GM23338 (cell line): ENCODE results near the gene TOLLIP. TPM values are rescaled to one million over a fixed set of nuclear protein-coding genes. Genes with fewer than 3 reads are reported as not detected.

Source experiments
- ATAC-seq: fragments of 200-7000 bp; cut with Tn5 transposase; 3 replicates; pipeline ENCODE4 v1.9.1; 2020
- DNase-seq: peaks from one replicate; pipeline ENCODE4 v3.0.0-alpha.2; 2015; ENCODE audit warnings: low spot score
- H2AFZ ChIP-seq: fragments of 200-600 bp; sonication (generic); 2 replicates; pipeline ENCODE4 v1.8.0; 2016; ENCODE audit warnings: antibody characterized with exemption, mild to moderate bottlenecking, moderate library complexity
- H3F3A ChIP-seq: fragments of 200-600 bp; sonication (generic); replicated peaks from 2 replicates; pipeline ENCODE4 v1.8.0; 2017; ENCODE audit warnings: antibody characterized with exemption, mixed run types, low read depth
- H3K27ac ChIP-seq: fragments of 200-600 bp; sonication (generic); 2 replicates; pipeline ENCODE4 v1.6.1; 2016; ENCODE audit warnings: low read depth
- H3K27me3 ChIP-seq: fragments of 200-600 bp; sonication (generic); 2 replicates; pipeline ENCODE4 v1.8.0; 2016; ENCODE audit warnings: mild to moderate bottlenecking, mixed run types, moderate library complexity; ENCODE audit not compliant: insufficient read depth
- H3K36me3 ChIP-seq: fragments of 200-600 bp; sonication (generic); 2 replicates; pipeline ENCODE4 v1.8.0; 2016; ENCODE audit warnings: mild to moderate bottlenecking; ENCODE audit not compliant: insufficient read depth
- H3K4me1 ChIP-seq: fragments of 200-600 bp; sonication (generic); 2 replicates; pipeline ENCODE4 v1.8.0; 2016; ENCODE audit warnings: mild to moderate bottlenecking, moderate library complexity; ENCODE audit not compliant: insufficient read depth
- H3K4me2 ChIP-seq: fragments of 200-600 bp; sonication (generic); 2 replicates; pipeline ENCODE4 v1.7.1; 2017; ENCODE audit warnings: mixed run types
- H3K4me3 ChIP-seq: fragments of 200-600 bp; sonication (generic); 2 replicates; pipeline ENCODE4 v1.6.1; 2016; ENCODE audit warnings: mixed run types
- H3K79me2 ChIP-seq: fragments of 200-600 bp; sonication (generic); replicated peaks from 2 replicates; pipeline ENCODE4 v1.8.0; 2017; ENCODE audit warnings: mild to moderate bottlenecking; ENCODE audit not compliant: insufficient read depth
- H3K9me2 ChIP-seq: fragments of 200-600 bp; sonication (generic); 2 replicates; pipeline ENCODE4 v1.8.0; 2017; ENCODE audit not compliant: insufficient read depth
- H4K20me1 ChIP-seq: fragments of 200-600 bp; sonication (generic); replicated peaks from 2 replicates; pipeline ENCODE4 v1.8.0; 2017; ENCODE audit warnings: mild to moderate bottlenecking; ENCODE audit not compliant: insufficient read depth
- H3K27ac Mint-ChIP-seq: 2 replicates; pipeline ENCODE4 v1.8.0; 2020; ENCODE audit warnings: inconsistent platforms, mild to moderate bottlenecking, moderate library complexity, mixed read lengths
- H3K27me3 Mint-ChIP-seq: 3 replicates; pipeline ENCODE4 v1.8.0; 2022; ENCODE audit warnings: low read depth, mild to moderate bottlenecking, moderate library complexity, mixed read lengths, inconsistent platforms; ENCODE audit not compliant: insufficient read depth, poor library complexity
- H3K36me3 Mint-ChIP-seq: 3 replicates; pipeline ENCODE4 v1.8.0; 2021; ENCODE audit warnings: low read depth, mild to moderate bottlenecking, inconsistent platforms, moderate library complexity, mixed read lengths
- H3K4me1 Mint-ChIP-seq: 3 replicates; pipeline ENCODE4 v1.8.0; 2020; ENCODE audit warnings: mild to moderate bottlenecking, inconsistent platforms, mixed read lengths
- H3K4me3 Mint-ChIP-seq: 3 replicates; pipeline ENCODE4 v1.8.0; 2021; ENCODE audit warnings: moderate library complexity, mild to moderate bottlenecking, inconsistent platforms, mixed read lengths
- H3K9me3 Mint-ChIP-seq: 3 replicates; pipeline ENCODE4 v1.8.0; 2020; ENCODE audit warnings: moderate library complexity, mild to moderate bottlenecking, inconsistent platforms, mixed read lengths
- CREB1 ChIP-seq: fragments of 250-450 bp; sonication (Bioruptor Pico); IDR thresholded peaks from 2 replicates; pipeline ENCODE4 v1.5.0; 2020; ENCODE audit warnings: low read depth, mild to moderate bottlenecking, moderate library complexity
- EZH2 ChIP-seq: fragments of 200-600 bp; sonication (generic); IDR thresholded peaks from one replicate; pipeline ENCODE4 v1.8.0; 2017; ENCODE audit warnings: antibody characterized with exemption, mild to moderate bottlenecking, low read depth; ENCODE audit not compliant: unreplicated experiment
- POLR2AphosphoS5 ChIP-seq: IDR thresholded peaks from 2 replicates; pipeline ENCODE4 v1.6.1; 2016; ENCODE audit warnings: antibody characterized with exemption, low read depth
- ZNF114 ChIP-seq: fragments of 250-450 bp; sonication (Bioruptor Pico); IDR thresholded peaks from 2 replicates; pipeline ENCODE4 v1.5.0; 2020; ENCODE audit warnings: mild to moderate bottlenecking, moderate library complexity
- ZNF331 ChIP-seq: fragments of 250-450 bp; sonication (Bioruptor Pico); IDR thresholded peaks from 2 replicates; pipeline ENCODE4 v1.5.0; 2020; ENCODE audit warnings: low read depth, mild to moderate bottlenecking, moderate library complexity
- polyA plus RNA-seq: library from polyadenylated mRNA; unstranded; fragments of >200 nt; fragmentation: Nextera tagmentation; extraction: Ambion mirVana; gene quantifications from 2 replicates; pipeline ENCODE4 v1.2.1, GENCODE V29; 2016
- total RNA-seq: library from RNA; depleted of rRNA; stranded (reverse); fragments of >200 nt; shearing (Covaris generic); gene quantifications from 2 replicates; pipeline ENCODE4 v1.2.3, GENCODE V29; 2014
- TF ChIP-seq, protein P1 (sequence below): IDR thresholded peaks from one replicate; pipeline ENCODE4 v1.6.1; 2018; ENCODE audit warnings: antibody characterized with exemption; ENCODE audit not compliant: unreplicated experiment
- TF ChIP-seq, protein P2 (sequence below), 2 experiments: fragments of 200-600 bp in 1 of 2; sonication (generic) in 1 of 2; conservative IDR thresholded peaks; 2 replicates each; pipeline versions ENCODE4 v1.5.1 to v1.6.1; 2016 to 2017; ENCODE audit warnings: antibody characterized with exemption in 2 of 2, low read depth in 2 of 2, mild to moderate bottlenecking in 2 of 2, moderate library complexity in 1 of 2

TOLLIP gene
- total and polyA plus RNA-seq, 2 experiments from 2014 or later = 13.5 to 18.0 TPM

DNA sequence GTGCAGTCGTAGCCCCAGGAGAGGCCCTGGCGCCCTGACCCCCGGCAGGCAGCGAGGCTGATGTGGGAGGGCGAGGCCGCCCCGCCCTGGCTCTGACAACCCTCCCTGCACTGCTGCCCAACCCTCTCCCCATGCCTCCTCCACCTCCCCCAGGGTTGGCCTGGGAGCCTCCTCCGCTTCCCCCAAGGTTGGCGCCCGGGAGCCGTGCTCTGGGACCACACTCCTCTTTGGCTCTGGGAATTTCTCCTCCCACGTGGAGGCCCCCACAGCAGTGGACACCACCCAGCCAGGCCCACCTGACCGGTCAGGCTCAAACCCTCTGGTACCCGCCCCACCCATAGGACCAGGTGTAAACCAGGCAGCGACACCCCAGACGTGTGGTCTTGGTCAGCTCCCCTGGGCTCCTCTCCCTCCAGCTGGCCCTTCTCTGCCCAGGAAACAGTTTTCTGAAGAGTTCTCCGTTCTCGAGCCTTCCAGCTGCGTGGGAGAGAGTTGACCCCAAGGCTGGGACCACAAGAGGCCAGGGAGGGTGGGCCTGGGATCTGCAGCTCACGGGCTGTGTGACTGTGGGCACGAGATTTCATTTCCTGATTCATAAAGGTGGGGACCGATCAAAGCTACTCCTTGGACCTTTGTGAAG, 40.8 kb upstream of the TOLLIP start (continued):
- TF ChIP-seq, protein P1, sequence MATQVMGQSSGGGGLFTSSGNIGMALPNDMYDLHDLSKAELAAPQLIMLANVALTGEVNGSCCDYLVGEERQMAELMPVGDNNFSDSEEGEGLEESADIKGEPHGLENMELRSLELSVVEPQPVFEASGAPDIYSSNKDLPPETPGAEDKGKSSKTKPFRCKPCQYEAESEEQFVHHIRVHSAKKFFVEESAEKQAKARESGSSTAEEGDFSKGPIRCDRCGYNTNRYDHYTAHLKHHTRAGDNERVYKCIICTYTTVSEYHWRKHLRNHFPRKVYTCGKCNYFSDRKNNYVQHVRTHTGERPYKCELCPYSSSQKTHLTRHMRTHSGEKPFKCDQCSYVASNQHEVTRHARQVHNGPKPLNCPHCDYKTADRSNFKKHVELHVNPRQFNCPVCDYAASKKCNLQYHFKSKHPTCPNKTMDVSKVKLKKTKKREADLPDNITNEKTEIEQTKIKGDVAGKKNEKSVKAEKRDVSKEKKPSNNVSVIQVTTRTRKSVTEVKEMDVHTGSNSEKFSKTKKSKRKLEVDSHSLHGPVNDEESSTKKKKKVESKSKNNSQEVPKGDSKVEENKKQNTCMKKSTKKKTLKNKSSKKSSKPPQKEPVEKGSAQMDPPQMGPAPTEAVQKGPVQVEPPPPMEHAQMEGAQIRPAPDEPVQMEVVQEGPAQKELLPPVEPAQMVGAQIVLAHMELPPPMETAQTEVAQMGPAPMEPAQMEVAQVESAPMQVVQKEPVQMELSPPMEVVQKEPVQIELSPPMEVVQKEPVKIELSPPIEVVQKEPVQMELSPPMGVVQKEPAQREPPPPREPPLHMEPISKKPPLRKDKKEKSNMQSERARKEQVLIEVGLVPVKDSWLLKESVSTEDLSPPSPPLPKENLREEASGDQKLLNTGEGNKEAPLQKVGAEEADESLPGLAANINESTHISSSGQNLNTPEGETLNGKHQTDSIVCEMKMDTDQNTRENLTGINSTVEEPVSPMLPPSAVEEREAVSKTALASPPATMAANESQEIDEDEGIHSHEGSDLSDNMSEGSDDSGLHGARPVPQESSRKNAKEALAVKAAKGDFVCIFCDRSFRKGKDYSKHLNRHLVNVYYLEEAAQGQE = no peak
- TF ChIP-seq POLR2AphosphoS5 (no peak), ZNF331 (CRISPR knock-in tag) (no peak), ZNF114 (CRISPR knock-in tag) (no peak), CREB1 (CRISPR knock-in tag) (no peak)
- TF ChIP-seq, protein P2, sequence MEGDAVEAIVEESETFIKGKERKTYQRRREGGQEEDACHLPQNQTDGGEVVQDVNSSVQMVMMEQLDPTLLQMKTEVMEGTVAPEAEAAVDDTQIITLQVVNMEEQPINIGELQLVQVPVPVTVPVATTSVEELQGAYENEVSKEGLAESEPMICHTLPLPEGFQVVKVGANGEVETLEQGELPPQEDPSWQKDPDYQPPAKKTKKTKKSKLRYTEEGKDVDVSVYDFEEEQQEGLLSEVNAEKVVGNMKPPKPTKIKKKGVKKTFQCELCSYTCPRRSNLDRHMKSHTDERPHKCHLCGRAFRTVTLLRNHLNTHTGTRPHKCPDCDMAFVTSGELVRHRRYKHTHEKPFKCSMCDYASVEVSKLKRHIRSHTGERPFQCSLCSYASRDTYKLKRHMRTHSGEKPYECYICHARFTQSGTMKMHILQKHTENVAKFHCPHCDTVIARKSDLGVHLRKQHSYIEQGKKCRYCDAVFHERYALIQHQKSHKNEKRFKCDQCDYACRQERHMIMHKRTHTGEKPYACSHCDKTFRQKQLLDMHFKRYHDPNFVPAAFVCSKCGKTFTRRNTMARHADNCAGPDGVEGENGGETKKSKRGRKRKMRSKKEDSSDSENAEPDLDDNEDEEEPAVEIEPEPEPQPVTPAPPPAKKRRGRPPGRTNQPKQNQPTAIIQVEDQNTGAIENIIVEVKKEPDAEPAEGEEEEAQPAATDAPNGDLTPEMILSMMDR (conservative IDR thresholded peaks at IDR 0.05; ENCODE audit: low read depth in 2 of 2) = no peak

DNA sequence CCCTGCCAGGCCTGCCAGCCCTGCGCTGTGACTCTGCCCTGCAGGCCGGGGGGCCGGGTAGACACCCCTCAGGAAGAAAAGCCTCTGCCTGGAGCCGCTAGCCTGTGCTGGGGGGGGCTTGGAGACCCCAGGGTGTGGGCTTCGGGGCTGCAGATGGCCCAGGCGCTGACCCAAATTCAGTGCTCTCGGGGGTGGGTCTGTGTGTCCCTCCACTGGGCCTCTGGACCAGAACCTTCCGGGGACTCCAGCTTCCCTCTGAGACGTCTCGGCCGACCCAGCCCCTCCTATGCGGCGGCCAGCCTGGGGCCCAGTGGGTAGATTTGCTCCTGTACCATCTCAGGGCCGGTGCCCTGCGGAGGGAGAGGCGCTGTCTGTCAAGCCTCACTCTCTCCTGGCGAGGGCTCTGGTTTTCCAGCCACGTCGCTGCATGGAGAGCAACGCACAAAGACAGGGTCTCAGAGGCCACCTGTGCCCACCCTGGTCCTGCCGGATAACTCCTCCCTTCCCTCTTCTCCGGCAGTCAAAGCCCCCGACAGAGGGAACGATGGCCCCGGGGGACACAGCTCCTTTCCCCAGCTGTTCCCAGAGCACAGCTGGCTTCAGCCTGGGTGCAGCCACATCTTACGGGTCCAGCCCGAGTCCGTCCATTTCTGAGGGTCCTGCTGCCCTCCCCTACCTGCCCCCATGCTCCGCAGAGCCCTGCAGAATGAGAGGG, 40.1 kb upstream of the TOLLIP start:
- H4K20me1 ChIP-seq = no peaks in the 10 kb centered on the region
- no peaks in the 10 kb centered on the region for H3K79me2 ChIP-seq
- no peaks in the 10 kb centered on the region for H3F3A ChIP-seq
- H2AFZ ChIP-seq = peak overlapping the region; percentile 38; the same call in 1 of the 2 replicates
- no peak overlapping the region for H3K4me3 Mint-ChIP-seq
- H3K27ac ChIP-seq = no peak overlapping the region
- H3K36me3 Mint-ChIP-seq = no peaks in the 10 kb centered on the region
- no peaks in the 10 kb centered on the region for H3K4me1 ChIP-seq
- no peak overlapping the region for H3K4me3 ChIP-seq
- no peaks in the 10 kb centered on the region for H3K9me2 ChIP-seq
- ATAC-seq (peak; percentile 40), DNase-seq (no peak)
- peaks cover 5% of the 10 kb centered on the region; the same call in 2 of the 3 replicates for H3K4me1 Mint-ChIP-seq
- H3K4me2 ChIP-seq = no peak overlapping the region
- H3K27me3 Mint-ChIP-seq = peaks cover 12% of the 10 kb centered on the region
- H3K27ac Mint-ChIP-seq = no peak overlapping the region
- TF ChIP-seq CREB1 (CRISPR knock-in tag) (no peak), EZH2 (no peak), ZNF114 (CRISPR knock-in tag) (no peak), ZNF331 (CRISPR knock-in tag) (no peak)
- no peaks in the 10 kb centered on the region for H3K9me3 Mint-ChIP-seq
- no peaks in the 10 kb centered on the region for H3K36me3 ChIP-seq
- H3K27me3 ChIP-seq = no peaks in the 10 kb centered on the region
